Immature natural killer cell (primary cell): ENCODE measurements around the gene NFIA. TPM values are rescaled to one million over a fixed set of nuclear protein-coding genes. Genes with fewer than 3 reads are reported as not detected.

Experiments used
- DNase-seq, 3 donors: peaks; one replicate each; pipeline ENCODE4 v3.0.0; 2022; ENCODE audit warnings: mixed read lengths in 1 of 3
- H3K27ac Mint-ChIP-seq, 6 donors: one replicate each; pipeline ENCODE4 v1.8.0; 2020; ENCODE audit warnings: mixed read lengths in 6 of 6, mild to moderate bottlenecking in 5 of 6, inconsistent platforms in 4 of 6, moderate library complexity in 3 of 6
- H3K27me3 Mint-ChIP-seq, 3 donors: one replicate each; pipeline ENCODE4 v1.8.0; 2020 to 2021; ENCODE audit warnings: low read depth in 3 of 3, mild to moderate bottlenecking in 3 of 3, mixed read lengths in 3 of 3, moderate library complexity in 3 of 3, inconsistent platforms in 1 of 3
- H3K36me3 Mint-ChIP-seq, 3 donors: one replicate each; pipeline ENCODE4 v1.8.0; 2020; ENCODE audit warnings: mixed read lengths in 3 of 3, inconsistent platforms in 2 of 3, mild to moderate bottlenecking in 2 of 3
- H3K4me1 Mint-ChIP-seq, 2 donors: one replicate each; pipeline ENCODE4 v1.8.0; 2020; ENCODE audit warnings: inconsistent platforms in 2 of 2, mild to moderate bottlenecking in 2 of 2, mixed read lengths in 2 of 2, moderate library complexity in 1 of 2
- H3K4me3 Mint-ChIP-seq, 5 donors: one replicate each; pipeline ENCODE4 v1.8.0; 2020; ENCODE audit warnings: mild to moderate bottlenecking in 5 of 5, mixed read lengths in 5 of 5, inconsistent platforms in 3 of 5, moderate library complexity in 3 of 5
- H3K9me3 Mint-ChIP-seq, 6 donors: one replicate each; pipeline ENCODE4 v1.8.0; 2020; ENCODE audit warnings: mild to moderate bottlenecking in 6 of 6, mixed read lengths in 6 of 6, inconsistent platforms in 4 of 6, moderate library complexity in 3 of 6
- polyA plus RNA-seq, 3 donors: library from polyadenylated mRNA; unstranded; fragments of 300-500 nt; fragmentation: Illumina TruSeq; gene quantifications; one replicate each; pipeline ENCODE4 v1.2.3, GENCODE V29; 2021

NFIA gene
- polyA plus RNA-seq, 3 donors from 2014 or later = 1.7 to 11.5 (median 3.9) TPM

- Mint-ChIP-seq H3K27me3 (peaks cover 3 to 10% (median 10%) of the 10 kb centered on the region in 3 donors), H3K27ac (no peak overlapping the region), H3K4me3 (no peak overlapping the region), H3K9me3 (no peaks in the 10 kb centered on the region), H3K4me1 (peaks cover 1 to 6% of the 10 kb centered on the region in 2 donors), H3K36me3 (peaks cover 0 to 7% (median 0%) of the 10 kb centered on the region in 3 donors)
- DNase-seq = no peak
Measured at GRCh38 chr1:61344696-61345095, 262.3 kb downstream of the NFIA start.

- no peak for DNase-seq
- H3K4me3 Mint-ChIP-seq = no peak overlapping the region
- peaks cover 0 to 7% (median 0%) of the 10 kb centered on the region in 3 donors for H3K36me3 Mint-ChIP-seq
- no peak overlapping the region for H3K27ac Mint-ChIP-seq
- H3K4me1 Mint-ChIP-seq = peaks cover 7% of the 10 kb centered on the region in 2 donors
- H3K27me3 Mint-ChIP-seq = peaks cover 0 to 3% (median 2%) of the 10 kb centered on the region in 3 donors
- H3K9me3 Mint-ChIP-seq = peaks cover 0 to 2% (median 0%) of the 10 kb centered on the region in 6 donors
Measured at GRCh38 chr1:61348025-61348665, 265.8 kb downstream of the NFIA start.

GRCh38 chr1:61352845-61353435, 270.6 kb downstream of the NFIA start:
- Mint-ChIP-seq H3K4me3 (no peak overlapping the region), H3K27ac (peak overlapping the region in 1 of 6 donors; percentile 42), H3K27me3 (peaks cover 0 to 4% (median 0%) of the 10 kb centered on the region in 3 donors), H3K4me1 (peaks cover 8 to 9% of the 10 kb centered on the region in 2 donors), H3K9me3 (peaks cover 0 to 2% (median 0%) of the 10 kb centered on the region in 6 donors), H3K36me3 (peaks cover 0 to 3% (median 0%) of the 10 kb centered on the region in 3 donors)
- DNase-seq = no peak

DNA sequence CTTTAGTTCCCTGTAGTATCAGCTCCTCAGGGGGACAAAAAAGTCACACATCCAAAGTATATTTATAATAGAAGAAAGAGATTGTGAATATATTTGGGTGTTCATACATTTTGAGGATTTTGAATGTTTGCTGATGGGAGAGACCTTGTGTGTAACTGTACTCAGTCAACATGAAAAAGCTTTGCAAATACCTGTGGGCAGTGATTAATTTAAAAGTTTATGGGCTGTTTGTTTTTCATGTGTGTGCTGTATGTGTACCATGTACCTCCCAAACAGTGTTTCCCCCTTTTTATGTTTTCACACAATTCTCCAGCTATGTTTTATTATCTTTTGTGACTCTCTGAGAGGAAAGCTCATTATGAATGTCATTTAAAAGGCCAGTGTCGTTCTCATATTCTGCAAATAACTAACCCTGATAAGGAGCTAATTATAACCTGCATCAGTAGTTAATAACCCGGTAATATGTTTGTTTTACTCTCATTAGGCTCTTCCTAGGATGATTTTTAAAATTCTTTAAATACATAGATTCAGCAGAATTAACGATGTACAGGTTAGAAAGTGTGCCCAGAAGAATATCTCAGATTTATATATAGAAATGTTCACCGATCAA, 271.5 kb downstream of the NFIA start:
- no peaks in the 10 kb centered on the region for H3K36me3 Mint-ChIP-seq
- peaks cover 0 to 4% (median 0%) of the 10 kb centered on the region in 3 donors for H3K27me3 Mint-ChIP-seq

DNA sequence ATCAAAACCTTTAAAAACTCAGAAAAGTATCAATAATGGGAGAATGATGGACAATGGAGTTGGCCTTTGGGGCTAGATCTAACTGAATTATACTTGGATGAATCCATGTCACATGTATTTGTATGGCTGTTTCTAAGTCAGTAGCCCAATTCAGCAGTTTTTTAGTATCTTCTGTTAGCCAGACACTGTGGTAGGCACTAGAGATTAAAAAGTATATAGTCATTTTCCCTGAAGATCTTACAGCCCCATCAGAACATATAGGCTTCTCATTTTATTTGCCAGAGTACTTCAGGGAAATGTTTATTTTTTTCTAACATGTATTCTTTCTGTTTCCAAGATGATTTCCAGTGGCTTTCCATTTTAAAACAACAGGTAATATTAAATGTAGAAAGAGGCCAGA, 273.7 kb downstream of the NFIA start:
- Mint-ChIP-seq H3K4me3 (no peak overlapping the region), H3K36me3 (no peaks in the 10 kb centered on the region), H3K9me3 (no peaks in the 10 kb centered on the region), H3K27me3 (peaks cover 0 to 2% (median 0%) of the 10 kb centered on the region in 3 donors), H3K27ac (no peak overlapping the region), H3K4me1 (peaks cover 8 to 9% of the 10 kb centered on the region in 2 donors)
- no peak for DNase-seq

More for the DNA sequence above, 271.5 kb downstream of the NFIA start:
- H3K9me3 Mint-ChIP-seq = peaks cover 0 to 2% (median 0%) of the 10 kb centered on the region in 6 donors
- no peak for DNase-seq
- H3K27ac Mint-ChIP-seq = no peak overlapping the region
- H3K4me3 Mint-ChIP-seq = no peak overlapping the region
- H3K4me1 Mint-ChIP-seq = peaks cover 8 to 9% of the 10 kb centered on the region in 2 donors

DNA sequence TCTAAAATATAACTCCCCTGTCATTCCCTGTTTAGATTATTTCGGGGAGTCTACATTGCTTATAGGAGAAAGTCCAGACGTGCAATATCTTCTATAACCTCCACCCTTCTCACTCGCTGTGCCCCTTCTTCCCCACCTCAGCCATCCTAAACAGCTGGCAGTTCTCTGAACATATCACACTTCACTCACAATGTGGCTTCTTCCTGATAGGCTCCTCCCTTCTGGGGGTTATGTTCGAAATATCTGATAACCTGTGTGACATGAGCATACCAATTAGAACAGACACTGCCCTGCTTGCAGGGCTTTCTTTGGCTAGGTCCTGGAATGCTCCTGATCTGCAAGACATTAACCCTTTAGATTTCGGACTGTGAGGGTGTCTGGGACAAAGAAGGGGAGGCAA, 274.6 kb downstream of the NFIA start:
- H3K27me3 Mint-ChIP-seq = peaks cover 0 to 2% (median 0%) of the 10 kb centered on the region in 3 donors
- no peak overlapping the region for H3K4me3 Mint-ChIP-seq
- no peaks in the 10 kb centered on the region for H3K36me3 Mint-ChIP-seq
- no peaks in the 10 kb centered on the region for H3K9me3 Mint-ChIP-seq
- no peak overlapping the region for H3K27ac Mint-ChIP-seq
- peaks cover 8 to 9% of the 10 kb centered on the region in 2 donors for H3K4me1 Mint-ChIP-seq
- no peak for DNase-seq

DNA sequence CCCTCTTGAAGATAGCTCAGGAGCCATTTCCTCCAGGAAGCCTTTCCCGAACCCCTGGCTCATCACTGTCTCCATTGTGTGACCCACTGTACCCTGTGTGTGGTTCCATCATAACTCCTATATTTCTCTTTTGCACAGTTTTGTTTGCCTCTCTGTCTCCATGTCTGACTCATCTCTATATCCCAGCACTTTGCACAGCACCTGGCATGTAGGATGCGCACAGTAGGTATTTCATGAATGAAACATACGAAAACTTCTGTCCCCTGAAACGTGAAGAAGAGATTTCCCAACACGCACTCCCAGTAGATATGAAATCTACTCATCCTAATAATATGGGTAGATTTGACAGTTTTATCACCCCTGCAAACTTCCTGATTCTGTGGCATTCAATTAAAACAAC, 275.2 kb downstream of the NFIA start:
- H3K4me1 Mint-ChIP-seq = peaks cover 6 to 7% of the 10 kb centered on the region in 2 donors
- H3K27ac Mint-ChIP-seq = no peak overlapping the region
- H3K4me3 Mint-ChIP-seq = no peak overlapping the region
- no peak for DNase-seq
- peaks cover 0 to 2% (median 0%) of the 10 kb centered on the region in 3 donors for H3K27me3 Mint-ChIP-seq
- H3K36me3 Mint-ChIP-seq = no peaks in the 10 kb centered on the region
- H3K9me3 Mint-ChIP-seq = no peaks in the 10 kb centered on the region

DNA sequence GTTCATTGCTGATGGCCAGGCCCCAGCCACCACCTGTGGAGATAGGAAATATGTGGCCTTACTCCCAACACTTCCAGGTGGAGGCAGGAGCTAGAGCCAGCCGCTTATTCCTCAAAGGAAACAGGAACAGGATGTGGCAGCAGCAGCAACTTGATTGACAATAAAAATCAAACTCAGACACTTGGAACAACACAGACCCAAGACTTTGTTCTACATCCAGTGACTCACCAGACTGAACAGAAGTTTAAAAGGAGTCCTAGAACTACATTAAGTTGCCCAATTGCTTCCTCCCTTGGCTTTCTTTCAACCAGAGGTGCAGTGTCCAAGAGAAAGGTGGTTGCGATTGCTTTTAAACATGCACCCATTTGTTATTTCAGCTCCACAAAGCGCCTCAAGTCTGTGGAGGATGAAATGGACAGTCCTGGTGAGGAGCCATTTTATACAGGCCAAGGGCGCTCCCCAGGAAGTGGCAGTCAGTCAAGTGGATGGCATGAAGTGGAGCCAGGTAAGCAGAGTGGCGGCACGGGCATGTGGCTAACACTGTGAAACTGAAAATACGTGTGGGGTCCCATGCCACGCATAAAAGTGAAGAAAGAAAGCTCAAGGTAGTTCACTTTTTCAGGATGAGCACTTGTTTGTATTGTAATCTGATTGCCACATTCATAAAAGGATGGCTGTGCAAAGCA, 276.6 kb downstream of the NFIA start:
- H3K36me3 Mint-ChIP-seq = no peaks in the 10 kb centered on the region
- H3K4me1 Mint-ChIP-seq = no peaks in the 10 kb centered on the region
- H3K9me3 Mint-ChIP-seq = no peaks in the 10 kb centered on the region
- H3K4me3 Mint-ChIP-seq = no peak overlapping the region
- H3K27me3 Mint-ChIP-seq = peaks cover 0 to 2% (median 0%) of the 10 kb centered on the region in 3 donors
- H3K27ac Mint-ChIP-seq = no peak overlapping the region
- DNase-seq = no peak

- no peak overlapping the region for H3K4me3 Mint-ChIP-seq
- peaks cover 0 to 2% (median 0%) of the 10 kb centered on the region in 3 donors for H3K27me3 Mint-ChIP-seq
- DNase-seq = no peak
- H3K27ac Mint-ChIP-seq = no peak overlapping the region
- H3K36me3 Mint-ChIP-seq = no peaks in the 10 kb centered on the region
- no peaks in the 10 kb centered on the region for H3K4me1 Mint-ChIP-seq
- H3K9me3 Mint-ChIP-seq = no peaks in the 10 kb centered on the region
Measured at GRCh38 chr1:61361931-61362330, 279.6 kb downstream of the NFIA start.

- no peak overlapping the region for H3K4me3 Mint-ChIP-seq
- no peaks in the 10 kb centered on the region for H3K4me1 Mint-ChIP-seq
- H3K36me3 Mint-ChIP-seq = no peaks in the 10 kb centered on the region
- no peak for DNase-seq
- H3K27ac Mint-ChIP-seq = no peak overlapping the region
- peaks cover 0 to 2% (median 0%) of the 10 kb centered on the region in 3 donors for H3K27me3 Mint-ChIP-seq
- no peaks in the 10 kb centered on the region for H3K9me3 Mint-ChIP-seq
Measured at GRCh38 chr1:61362351-61362750, 280.0 kb downstream of the NFIA start.

DNA sequence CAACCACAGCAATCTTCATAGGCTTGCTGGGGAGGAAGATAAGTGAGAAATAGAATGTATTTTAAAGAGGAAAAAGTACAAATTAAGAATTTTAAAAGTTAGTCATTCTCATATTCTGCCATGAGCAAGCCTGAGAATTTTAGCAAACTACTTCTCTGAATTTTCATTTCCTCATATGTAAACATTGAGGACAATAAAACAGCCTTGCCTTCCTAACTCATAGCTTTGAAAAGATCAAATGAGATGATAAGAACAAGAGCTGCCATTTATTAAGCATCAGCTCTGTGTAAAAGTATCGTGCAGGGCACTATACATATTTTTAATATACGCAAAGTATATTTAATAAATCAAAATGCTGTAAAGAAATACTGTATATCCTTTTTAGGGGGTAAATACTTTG, 286.0 kb downstream of the NFIA start:
- Mint-ChIP-seq H3K4me3 (no peak overlapping the region), H3K36me3 (no peaks in the 10 kb centered on the region), H3K27ac (no peak overlapping the region), H3K9me3 (peaks cover 0 to 3% (median 0%) of the 10 kb centered on the region in 6 donors), H3K27me3 (no peaks in the 10 kb centered on the region), H3K4me1 (no peaks in the 10 kb centered on the region)
- DNase-seq = no peak

DNA sequence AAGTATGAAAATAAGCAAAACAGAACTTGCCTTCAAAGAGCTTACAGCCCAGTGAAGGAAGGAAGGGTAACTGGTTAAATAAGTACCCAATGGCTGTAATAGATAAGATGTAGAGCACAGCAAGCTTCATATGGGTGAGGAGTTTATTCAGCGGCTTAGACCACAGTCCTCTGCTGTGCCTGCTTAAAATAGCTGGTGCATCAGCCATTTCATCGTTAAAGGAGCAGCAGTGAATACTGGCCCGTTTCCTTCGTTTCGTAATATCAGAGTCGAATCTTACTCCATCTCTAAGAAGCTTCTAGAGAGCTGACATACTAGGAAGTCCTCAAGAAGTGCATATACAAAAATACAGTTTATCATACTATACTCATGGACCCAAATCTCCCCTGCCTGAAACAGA, 286.5 kb downstream of the NFIA start:
- no peaks in the 10 kb centered on the region for H3K27me3 Mint-ChIP-seq
- no peaks in the 10 kb centered on the region for H3K36me3 Mint-ChIP-seq
- DNase-seq = no peak
- no peak overlapping the region for H3K27ac Mint-ChIP-seq
- H3K4me3 Mint-ChIP-seq = no peak overlapping the region
- peaks cover 0 to 3% (median 0%) of the 10 kb centered on the region in 6 donors for H3K9me3 Mint-ChIP-seq
- no peaks in the 10 kb centered on the region for H3K4me1 Mint-ChIP-seq

GRCh38 chr1:61370177-61370912, 288.0 kb downstream of the NFIA start:
- Mint-ChIP-seq H3K9me3 (peaks cover 0 to 3% (median 0%) of the 10 kb centered on the region in 6 donors), H3K4me1 (no peaks in the 10 kb centered on the region), H3K36me3 (no peaks in the 10 kb centered on the region), H3K4me3 (no peak overlapping the region), H3K27ac (no peak overlapping the region), H3K27me3 (no peaks in the 10 kb centered on the region)
- no peak for DNase-seq
